GM21367 (cell line): ENCODE measurements around the gene UVSSA.

ENCODE experiments used
- ATAC-seq: cut with Tn5 transposase; IDR thresholded peaks from one replicate; pipeline ENCODE4 v1.9.1; 2021; ENCODE audit not compliant: unreplicated experiment

Gene UVSSA

GRCh38 chr4:1345903-1346780 lies 866 bp upstream of the UVSSA start:
- ATAC-seq = no peak

DNA sequence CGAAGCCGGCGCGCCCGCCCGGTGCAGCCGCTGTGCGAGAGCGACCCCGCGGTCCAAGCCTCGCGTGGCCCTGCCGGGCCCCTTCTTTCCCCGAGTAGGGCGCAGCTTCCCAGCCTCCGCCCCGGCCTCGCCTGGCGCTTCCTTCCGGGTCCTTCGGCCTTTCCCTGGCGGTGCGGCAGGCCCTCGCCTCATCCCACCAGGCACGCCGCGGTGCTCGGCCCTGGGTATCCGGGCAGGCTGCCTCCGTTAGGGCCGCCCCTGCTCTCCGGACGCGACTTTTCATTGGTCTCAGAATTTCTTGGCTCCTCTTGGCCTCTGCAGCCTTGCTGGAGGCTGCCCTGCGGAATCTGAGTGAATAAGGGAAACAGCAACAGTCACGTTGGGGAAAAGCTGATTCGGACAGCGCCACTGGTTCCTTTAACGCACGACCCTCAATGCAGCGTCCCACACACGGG lies 429 bp downstream of the UVSSA start:
- ATAC-seq = peak; percentile 8

DNA sequence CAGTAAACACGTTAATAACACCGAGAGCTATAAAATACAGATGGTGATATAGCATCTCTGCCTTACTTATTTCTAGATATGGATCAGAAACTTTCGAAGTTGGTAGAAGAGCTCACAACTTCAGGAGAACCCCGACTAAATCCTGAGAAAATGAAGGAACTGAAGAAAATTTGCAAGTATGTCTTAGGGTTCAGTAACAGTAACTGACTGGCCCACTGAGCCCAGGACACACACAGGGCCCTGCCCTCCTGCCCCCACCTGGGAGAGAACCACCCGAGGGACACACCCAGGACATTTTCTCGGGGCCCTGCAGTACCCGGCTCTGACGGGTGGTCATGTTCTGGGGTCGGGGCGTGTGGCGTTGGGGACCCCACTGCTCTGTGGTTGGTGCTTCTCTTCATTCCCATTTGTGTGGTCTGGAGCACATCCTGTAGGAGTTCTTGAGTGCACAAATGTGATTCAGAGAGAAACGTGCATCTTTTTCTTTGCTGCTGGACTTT lies 1.1 kb downstream of the UVSSA start:
- ATAC-seq = no peak

GRCh38 chr4:1348746-1349145 lies 1.7 kb downstream of the UVSSA start:
- no peak for ATAC-seq

GRCh38 chr4:1349359-1350168 lies 2.6 kb downstream of the UVSSA start:
- ATAC-seq = no peak

- no peak for ATAC-seq
Measured at GRCh38 chr4:1350169-1350520, 3.1 kb downstream of the UVSSA start.

DNA sequence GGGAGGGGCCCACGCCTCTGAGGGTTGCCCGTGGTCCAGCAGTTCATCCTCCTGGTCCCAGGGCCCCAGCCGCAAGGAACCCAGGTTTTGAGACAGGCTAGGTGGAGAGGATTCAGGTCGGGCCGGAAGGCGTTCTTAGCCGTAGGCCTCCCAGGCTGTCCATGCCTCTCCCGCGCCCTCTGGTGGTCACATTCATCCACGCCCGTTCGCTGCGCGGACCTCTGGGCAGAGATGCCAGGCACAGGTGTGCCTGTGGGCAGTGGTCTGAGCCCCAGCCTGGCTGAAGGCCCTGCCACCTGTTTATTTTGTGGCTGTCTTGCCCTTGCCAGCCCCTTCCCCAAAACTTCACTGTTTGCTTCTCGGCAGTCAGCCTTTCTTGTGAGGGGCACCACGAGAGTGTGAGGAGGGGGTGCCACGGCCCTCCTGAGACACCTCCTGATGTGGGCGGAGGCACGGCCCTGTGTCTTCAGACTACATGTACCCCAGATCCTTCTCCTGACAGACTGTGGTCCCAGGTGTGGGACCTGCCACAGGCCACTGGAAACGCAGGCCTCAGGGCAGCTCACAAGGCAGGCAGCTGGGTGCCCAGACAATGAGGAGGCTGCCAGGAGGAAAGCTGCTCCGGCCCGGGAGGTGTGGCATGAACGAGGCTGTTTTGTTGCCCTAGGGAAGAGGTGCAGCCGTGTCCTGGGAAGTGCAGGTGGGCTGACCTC lies 5.0 kb downstream of the UVSSA start:
- ATAC-seq = no peak

GRCh38 chr4:1352567-1352900 lies 5.5 kb downstream of the UVSSA start:
- ATAC-seq = no peak

- ATAC-seq = no peak
Measured at GRCh38 chr4:1353186-1354055, 6.4 kb downstream of the UVSSA start.

DNA sequence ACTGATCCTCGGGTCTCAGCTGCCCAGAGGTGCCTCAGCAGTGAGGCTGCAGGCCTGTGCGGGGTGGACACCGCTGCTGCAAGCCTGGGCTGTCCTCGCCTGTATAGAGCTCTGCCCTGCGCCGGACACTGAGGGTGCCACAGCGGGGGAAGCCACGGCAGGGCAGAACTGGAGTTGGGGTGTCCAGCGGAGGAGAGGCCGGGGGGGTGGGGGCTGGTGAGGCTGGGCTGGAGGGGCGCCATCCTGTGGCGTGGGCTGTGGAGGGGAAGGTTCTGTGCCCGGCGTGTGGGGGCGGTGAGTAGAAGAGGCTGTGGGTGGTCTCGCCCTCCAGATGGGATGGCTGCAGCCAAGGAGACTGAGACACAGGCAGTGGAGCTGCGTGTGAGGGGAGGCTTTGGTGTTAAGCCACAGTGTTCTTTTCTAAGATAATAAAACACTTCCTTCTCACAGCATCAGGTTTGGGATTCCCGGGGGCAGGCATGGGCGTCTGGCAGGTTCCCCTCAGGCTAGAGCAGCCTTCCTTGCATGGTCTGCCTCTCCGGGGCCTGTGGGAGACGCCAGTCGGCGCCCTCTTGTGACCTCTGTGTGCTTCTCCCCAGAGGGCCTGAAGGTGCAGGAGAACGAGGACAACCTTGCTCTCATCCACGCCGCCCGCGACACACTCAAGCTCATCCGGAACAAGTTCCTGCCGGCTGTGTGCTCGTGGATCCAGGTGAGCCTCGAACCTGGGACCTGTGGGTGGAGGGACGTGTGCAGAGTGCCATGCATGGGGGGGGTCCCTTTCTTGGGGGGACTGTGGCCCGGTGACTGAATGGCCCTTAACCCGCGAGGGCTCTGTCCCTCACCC lies 7.4 kb downstream of the UVSSA start:
- ATAC-seq = no peak

DNA sequence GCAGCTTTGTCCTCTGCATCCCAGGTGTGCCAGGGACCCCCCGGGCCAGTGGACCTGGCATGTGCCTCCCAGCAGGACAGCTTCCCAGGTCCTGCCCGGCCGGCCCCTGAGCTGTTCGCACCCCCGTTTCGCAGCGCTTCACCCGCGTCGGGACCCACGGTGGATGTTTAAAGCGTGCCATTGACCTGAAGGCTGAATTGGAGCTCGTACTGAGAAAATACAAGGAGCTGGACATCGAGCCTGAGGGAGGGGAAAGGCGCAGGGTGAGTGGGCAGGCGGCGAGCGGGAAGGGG lies 7.9 kb downstream of the UVSSA start:
- ATAC-seq = no peak

- no peak for ATAC-seq
Measured at GRCh38 chr4:1355378-1355777, 8.4 kb downstream of the UVSSA start.

- ATAC-seq = no peak
Measured at GRCh38 chr4:1356181-1356998, 9.4 kb downstream of the UVSSA start.

DNA sequence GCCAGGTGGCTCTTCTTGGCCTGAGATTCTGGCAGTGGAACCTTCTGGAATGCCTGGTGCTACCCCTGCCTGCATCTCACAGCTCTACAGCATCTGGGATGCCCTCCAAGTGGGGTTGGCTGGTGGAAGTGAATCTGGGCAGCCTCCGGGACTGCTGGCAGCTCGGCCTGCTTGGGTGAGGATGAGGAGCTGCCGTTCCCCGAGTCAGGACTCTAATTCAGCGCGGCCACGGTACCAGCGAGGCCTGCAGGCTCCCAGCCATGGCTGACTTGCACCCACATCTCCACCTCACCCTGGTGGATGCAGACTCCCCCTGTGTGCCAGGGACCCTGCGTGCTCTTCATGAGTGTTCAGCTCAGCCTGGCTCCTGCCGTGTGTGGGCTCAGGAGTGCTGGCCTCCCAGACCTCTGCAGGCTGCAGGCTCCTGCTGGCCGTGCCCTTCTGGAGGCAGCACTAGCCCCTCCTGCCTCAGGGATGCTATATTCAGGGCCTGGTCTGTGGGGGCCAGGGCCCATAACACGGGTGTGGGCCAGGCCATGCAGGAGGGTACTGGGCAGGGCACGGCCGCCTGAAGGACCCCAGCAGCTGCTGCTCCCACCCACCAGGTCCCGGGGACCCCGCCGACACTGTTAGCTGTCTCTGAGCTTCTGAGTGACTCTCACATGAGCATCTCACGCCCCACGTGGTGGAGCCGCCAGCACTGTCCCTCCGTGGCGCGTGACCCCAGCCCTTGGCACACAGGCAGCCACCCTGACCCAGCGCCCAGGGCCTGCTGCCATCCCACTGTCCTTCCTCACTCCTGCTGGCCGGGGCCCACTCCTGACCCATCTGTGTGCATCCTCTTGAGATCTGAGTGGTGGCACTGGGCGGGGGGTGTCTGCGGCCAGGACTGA lies 10.6 kb downstream of the UVSSA start:
- no peak for ATAC-seq

DNA sequence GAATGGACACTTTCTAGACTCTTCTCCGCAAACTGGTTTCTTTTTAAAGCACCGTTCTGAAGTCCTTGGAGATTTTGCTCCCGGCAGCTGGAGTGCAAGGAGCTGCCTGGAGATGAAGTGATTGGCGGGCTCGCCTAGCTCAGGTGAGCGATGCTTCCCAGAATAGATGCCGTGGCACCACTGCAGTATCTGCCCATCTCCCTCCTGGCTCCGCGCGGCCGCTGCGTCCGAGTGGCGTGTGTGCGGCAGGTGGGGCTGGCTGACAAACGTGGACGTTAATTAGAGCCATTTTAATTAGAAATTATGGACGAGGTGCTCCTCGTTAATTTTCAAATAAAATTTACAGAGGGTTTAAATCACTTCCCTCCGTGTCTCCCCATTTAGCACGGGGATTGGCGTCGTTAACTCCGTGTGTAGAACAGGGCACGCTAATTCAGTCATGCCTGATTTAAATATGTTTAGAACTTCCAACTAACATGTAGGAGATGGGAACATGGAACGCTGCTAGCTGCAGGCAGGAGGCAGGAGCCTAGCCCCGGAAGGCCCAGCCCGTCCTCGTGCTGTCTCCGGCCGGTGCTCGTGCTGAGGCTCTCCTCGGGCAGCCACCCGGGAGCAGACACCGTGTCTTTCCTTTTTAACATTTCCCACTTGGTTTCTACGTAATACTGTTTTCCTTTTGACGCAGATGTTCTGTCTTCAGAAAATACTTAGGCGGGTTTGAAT lies 11.6 kb downstream of the UVSSA start:
- ATAC-seq = no peak

DNA sequence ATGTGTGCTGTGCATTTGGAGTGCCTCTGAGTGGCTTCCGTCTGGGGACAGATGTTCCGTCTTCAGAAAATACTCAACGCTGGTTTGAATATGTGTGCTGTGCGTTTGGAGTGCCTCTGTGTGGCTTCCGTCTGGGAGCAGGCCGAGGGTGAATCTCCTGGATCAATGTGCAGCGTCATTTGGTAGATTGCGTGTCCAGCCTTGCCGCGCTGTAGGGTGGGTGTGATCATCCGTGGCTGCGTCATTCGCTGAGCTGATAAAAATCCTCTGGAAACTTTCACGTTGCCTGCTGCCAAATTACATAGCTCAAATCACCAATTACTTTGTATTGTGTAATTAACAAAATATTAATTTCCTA lies 12.1 kb downstream of the UVSSA start:
- no peak for ATAC-seq

- no peak for ATAC-seq
Measured at GRCh38 chr4:1359976-1360375, 13.0 kb downstream of the UVSSA start.
